ENCODE data around the gene MSANTD3.
"Not testable (repeated sequence)": the region's sequence is repeated elsewhere in the genome, so short reads cannot be mapped to it uniquely, and the experiment has no call there.

Gene MSANTD3, protein sequence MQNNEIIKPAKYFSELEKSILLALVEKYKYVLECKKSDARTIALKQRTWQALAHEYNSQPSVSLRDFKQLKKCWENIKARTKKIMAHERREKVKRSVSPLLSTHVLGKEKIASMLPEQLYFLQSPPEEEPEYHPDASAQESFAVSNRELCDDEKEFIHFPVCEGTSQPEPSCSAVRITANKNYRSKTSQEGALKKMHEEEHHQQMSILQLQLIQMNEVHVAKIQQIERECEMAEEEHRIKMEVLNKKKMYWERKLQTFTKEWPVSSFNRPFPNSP

DNA sequence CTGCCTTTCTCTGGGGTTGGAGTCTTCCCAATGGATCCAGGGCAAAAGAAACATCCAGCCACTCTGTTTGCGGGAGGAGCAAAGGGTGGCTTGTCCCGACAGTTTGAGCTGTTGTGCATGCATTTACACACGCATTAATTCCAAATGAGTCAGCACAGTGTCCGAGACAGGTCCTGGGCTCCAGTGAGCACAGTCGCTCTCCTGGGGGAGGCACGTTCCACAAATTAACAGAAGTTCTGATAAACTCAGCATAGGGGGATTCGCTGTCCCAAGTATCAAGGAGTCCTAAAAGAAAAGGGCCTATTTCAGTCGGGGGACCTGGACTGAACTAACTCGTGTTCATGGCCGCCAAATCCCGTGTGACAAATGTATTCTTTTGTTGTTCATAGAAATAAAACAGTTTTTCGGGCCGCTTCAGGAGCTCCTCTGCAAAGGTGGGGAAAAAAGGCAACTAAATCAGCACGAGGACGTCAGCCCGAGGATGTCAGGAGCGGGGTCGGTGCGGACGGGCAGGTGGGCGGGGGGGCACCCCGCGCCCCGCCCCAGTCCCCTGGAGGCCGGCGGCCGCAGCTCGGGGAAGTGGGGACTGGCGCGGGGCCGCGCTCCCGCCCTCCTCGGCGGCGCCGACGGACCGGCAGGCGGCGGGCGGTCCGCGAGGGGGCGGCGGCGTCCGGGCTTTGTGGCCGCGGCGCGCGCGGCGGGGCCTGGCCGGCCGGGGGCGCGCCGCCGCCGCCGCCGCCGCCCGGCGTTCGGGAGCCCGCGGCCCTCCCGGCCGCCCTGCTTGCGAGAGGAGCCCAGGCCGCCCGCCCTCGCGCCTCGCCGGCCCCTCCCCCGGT, at the start of gene MSANTD3:
TSS of gene MSANTD3 (plus strand) at position 614 of the 836 bp plus-strand sequence. CDS start 14,796 bp downstream, outside the sequence.
- in situ Hi-C loops (cut with MboI; ENCODE audit: low sequenced_read_pairs) = no loop called here

DNA sequence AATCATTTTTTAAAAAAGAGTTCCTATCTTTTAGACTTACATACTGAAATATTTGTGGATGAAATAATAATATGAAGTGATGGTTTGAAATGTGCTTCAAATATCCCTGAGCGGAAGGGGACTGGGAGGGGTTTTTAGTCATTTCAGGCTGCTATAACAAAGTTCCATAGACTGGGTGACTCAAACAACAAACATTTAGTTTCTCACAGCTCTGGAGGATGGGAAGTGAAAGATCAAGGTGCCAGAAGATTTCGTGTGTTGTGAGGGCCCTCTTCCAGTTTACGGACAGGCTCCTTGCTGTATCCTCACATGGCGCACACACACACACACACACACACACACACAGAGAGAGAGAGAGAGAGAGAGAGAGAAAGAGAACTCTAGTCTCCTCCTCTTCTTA, 47.1 kb upstream of the MSANTD3 start:
- in situ Hi-C loops (cut with MboI; ENCODE audit: low sequenced_read_pairs) = no loop called here

DNA sequence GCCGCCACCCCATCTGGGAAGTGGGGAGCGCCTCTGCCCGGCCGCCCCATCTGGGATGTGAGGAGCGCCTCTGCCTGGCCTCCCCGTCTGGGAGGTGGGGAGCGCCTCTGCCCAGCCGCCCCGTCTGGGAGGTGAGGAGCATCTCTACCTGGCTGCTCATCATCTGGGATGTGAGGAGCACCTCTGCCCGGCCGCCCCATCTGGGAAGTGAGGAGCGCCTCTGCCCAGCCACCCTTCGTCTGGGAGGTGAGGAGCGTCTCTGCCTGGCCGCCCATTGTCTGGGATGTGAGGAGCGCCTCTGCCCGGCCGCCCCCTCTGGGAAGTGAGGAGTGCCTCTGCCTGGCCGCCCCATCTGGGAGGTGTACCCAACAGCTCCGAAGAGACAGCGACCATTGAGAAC, 34.0 kb upstream of the MSANTD3 start:
- in situ Hi-C loops (cut with MboI; ENCODE audit: low sequenced_read_pairs) = not testable (repeated sequence)

DNA sequence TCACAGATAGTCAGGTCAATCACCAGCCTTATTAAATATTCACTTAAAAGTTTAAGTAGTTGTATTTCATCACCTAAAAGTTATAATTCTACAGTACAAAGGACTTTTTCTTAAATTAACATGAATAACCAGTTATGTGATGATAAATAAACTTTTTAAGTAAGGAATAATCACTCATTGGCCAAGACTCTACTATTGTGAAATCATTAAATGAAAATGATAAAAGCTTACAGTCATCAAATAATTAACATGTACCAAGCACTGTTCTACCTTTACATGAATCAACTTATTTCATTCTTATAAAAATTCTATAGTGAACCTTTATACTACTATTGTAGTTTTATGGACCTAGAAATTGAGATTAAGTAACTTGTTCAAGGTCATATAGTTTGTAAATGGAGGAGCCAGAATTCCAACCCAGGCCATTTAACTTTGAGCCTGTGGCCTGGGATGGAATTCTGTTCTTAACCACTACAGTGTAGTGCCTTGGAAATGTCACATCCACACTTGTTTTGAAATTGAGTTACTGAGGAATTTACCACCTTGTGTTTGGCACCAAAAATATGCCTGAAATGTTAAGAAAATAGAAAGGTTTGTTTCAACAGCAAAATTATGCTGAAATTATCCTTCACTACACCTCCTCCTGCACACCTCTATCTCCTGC, 32.8 kb upstream of the MSANTD3 start:
- in situ Hi-C loops (cut with MboI; ENCODE audit: low sequenced_read_pairs) = no loop called here

DNA sequence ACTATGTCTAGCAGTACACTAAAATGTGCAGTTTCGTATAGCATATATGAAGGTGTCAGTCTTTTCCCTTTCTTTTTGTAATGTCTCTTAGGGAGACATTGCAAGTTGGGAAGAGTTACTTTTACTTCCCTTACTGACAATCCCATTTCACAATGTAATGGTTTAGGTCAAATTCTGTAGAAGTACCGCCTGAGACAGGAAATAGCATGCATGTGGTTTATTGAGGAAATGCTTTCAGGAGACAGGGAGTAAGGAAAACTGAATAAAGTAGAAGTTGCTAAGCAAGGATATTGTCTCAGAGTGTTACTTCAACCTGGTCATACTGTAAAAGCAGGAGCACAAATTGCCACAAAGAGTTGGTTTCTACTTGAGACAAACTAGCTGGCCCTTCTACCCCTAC, 32.1 kb upstream of the MSANTD3 start:
- in situ Hi-C loops (cut with MboI; ENCODE audit: low sequenced_read_pairs) = no loop called here

DNA sequence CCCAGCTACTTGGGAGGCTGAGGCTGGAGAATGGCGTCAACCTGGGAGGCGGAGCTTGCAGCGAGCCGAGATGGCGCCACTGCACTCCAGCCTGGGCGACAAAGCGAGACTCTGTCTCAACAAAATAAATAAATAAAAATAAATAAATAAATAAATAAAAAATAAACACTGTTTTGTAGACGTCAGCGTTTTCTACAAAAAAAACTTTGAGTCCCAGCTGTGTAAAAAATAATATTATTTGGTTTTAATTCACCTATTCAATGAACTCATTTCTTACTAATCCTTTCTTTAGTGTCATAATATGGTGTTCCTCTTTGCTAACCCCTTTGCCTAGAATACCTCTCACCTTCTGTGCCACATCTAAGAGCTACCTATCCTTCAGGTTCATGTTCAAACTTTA, 30.2 kb upstream of the MSANTD3 start:
- in situ Hi-C loops (cut with MboI; ENCODE audit: low sequenced_read_pairs) = no loop called here

DNA sequence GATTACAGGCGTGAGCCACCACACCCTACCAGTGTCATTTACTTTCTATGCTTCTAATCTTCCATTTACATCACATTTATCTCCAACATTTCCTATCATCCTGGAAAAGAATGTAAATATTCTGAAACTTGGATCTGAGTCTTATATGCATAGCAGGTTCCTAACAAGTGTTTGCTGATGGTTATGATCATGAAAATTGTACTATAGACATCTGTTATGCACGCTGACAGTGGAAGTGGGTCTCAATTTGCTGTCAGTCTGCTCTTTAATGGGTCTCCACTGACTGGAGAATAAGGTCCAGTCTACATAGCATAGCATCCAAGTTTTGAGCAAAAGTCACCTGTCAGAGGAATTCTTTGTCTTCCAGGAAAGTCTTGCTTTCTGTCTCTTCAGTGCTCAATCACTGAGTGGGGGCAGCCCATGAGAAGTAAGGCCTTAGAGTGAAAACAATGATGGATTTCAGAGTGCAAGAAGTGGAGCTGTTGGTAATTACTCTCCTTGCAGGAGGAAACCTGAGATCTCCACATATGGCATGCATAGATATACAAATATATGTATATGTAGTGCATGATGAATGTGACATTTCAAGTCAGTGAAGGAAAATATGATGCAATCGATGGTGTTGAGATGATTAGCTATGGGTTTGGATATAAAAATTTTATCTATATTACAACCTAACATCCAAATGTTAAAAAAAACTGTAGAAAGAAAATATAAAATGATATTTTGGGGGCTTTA, 29.2 kb upstream of the MSANTD3 start:
- in situ Hi-C loops (cut with MboI; ENCODE audit: low sequenced_read_pairs) = no loop called here

DNA sequence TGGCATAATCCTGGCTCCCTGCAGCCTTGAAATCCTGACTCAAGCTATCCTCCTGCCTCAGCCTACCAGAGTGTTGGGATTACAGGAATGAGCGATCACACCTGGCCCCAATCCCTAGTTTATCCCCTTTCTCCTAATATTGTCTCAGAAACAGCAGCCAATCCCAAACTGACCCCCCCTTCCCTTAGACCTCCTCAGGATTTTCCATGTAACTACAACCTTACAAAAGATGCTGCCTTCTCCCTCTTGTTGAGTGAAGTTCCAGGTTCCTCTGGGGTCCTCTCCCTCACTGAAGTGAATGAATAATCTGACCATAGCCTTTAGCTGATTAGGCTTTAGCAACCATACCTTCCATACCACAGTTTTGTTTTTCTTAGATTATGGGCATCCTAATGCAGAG, 25.9 kb upstream of the MSANTD3 start:
- in situ Hi-C loops (cut with MboI; ENCODE audit: low sequenced_read_pairs) = no loop called here

DNA sequence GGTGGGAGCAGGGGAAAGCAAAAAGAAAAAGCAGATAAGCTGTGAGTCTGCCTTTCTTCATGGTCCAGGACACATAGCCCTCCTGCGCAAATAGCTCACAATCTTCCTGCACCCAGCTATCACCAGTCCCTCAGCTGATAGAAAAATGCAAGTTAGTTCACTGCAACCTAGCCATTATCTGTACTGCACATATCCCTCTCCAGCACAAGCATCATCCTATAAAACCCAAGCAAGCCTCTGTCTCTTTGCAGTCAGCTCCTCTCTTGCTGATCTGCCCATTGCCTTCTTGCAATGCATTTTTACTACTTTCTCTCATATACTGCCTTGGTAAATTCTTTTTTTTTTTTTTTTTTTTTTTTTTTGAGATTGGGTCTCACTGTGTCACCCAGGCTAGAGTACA, 20.0 kb upstream of the MSANTD3 start:
- in situ Hi-C loops (cut with MboI; ENCODE audit: low sequenced_read_pairs) = no loop called here

DNA sequence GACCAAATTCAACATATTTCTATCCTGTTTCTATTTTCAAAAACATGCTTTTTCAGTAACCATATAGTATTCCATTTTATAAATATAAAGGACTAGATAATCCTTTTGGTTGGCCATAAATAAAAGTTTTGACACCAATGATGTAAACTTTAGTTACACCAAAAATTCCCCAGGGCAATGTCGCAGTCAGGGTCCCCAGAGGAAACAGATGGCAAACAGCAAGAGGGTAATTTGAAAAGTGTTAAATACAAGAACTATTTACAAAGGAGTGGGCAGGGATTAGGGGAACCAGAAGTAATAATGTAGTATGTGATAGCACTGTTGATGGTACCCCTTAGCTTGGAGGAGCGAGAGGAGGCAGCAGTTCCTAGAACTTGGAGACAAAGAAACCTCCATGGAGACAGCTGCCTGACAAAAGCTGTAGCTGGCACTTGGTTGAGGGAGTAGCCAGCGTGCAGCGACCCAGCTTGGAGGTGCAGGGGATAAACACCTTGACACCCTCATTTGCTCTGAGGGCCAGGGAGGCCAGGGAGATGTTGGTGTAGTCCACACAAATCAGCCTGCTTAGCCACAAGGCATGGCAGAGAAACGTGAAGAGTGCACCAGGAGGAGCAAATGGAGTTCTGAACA, 18.3 kb upstream of the MSANTD3 start:
- in situ Hi-C loops (cut with MboI; ENCODE audit: low sequenced_read_pairs) = no loop called here

DNA sequence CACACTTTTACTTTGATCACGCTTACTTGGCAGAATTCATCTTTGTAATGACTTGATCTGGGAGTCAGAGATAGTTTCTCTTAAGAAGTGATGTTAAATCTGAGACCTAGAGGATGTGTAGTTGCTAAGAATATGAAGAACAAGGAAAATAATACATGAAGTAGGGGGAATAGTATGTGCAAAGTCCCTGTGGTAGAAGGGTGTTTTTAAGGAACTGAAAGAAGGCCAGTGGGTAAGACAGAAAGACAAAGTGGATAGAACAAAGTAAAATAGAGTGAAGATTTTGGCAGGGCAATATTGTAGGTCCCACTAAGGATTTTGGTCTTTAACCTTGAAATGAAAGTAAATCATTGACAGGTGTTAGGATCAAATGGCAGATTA, 17.8 kb upstream of the MSANTD3 start:
- in situ Hi-C loops (cut with MboI; ENCODE audit: low sequenced_read_pairs) = no loop called here

DNA sequence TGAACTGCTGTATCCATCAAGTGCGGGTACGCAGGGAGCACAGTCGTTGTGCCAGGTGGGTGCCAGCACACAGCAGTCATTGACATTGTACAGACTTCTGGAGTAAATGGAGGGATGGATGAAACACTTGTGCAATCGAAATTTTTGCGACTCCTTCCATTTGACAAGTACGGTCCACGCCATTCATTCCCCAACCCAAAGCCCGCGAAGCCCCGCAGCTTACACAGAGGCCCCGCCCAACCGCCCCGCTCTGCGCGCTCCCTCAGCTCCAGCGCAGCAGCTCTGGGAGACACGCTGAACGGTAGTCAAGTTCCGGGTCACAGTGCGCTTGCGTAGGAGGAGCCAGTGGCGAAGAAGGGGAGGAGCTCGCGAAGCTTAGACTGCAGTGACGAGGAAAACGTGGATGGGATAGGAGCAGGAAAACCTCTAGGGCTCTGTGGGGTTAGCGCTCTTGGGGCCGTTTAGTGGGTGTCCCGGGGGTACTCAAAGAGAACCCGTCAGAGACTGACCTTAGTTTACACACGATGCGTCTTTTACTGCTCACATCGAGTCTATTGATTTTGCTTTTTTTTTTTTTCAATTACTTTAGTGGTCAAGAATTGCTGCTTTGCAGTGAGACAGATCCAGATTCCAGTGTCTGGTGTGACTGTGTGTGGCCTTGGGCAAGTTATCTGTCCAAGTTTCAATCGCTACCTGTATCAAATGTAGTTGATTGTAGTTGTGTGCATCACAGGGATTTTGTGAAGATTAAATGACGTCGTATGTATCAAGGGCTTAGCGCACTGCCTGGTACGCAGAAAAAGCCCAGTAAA, 15.3 kb upstream of the MSANTD3 start:
- in situ Hi-C loops (cut with MboI; ENCODE audit: low sequenced_read_pairs) = no loop called here

DNA sequence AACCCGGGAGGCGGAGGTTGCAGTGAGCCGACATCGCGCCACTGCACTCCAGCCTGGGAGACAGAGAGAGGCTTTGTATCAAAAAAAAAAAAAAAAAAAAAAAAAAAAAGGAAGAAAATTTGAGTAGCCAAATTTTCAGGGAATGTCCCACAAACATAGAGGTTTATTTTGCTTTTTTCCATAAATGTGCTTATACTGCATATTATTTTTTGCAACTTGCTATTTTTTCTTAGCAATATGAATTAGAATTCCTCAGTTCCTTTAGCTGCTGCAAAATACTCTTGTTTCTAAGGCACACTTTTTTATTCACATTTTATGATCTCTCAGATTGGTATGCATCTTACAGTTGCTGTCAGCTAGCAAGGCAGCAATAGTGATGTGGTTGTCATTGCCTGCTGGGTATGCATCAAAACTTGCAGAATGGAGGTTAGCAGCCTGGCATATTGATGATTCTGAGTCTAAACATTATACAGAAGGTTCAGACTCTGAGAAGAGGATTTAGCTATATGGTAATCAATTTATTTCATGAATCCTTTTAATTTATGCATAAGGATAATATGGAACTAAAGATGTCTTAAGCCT, 13.0 kb upstream of the MSANTD3 start:
- in situ Hi-C loops (cut with MboI; ENCODE audit: low sequenced_read_pairs) = no loop called here

DNA sequence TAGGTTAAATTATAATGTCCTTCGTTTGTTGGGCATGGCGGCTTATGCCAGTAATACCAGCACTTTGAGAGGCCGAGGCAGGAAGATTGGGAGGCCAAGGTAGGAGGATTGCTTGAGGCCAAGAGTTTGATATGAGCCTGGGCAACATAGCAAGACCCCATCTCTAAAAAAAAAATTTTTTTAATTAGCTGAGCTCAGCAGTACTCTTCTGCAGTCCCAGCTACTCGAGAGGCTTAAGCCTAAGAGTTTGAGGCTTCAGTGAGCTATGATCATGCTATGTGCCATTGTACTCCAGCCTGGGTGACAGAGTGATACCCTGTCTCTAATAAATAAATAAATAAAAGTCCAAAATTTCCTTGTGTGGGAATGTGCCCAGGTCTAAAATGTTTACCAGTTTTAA, 9.1 kb upstream of the MSANTD3 start:
- in situ Hi-C loops (cut with MboI; ENCODE audit: low sequenced_read_pairs) = no loop called here

DNA sequence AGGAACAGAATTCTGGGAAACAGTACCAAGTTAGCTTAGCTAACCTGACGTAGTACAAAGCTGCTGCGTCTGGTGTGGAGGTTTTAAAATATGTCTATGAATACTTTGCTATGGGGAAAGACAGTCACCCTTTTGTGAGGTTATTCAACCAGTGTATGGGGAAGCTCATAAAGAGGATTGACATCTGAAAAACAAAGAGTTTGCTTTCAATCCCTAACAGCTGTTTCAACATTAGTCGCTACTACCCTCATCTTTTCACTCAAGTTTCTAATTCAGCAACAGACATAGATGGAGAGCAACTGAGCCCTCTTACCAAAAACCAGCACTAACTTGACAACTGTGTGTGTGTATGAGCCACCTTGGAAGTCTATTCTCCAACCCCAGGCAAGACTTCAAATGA, 7.8 kb upstream of the MSANTD3 start:
- in situ Hi-C loops (cut with MboI; ENCODE audit: low sequenced_read_pairs) = no loop called here

DNA sequence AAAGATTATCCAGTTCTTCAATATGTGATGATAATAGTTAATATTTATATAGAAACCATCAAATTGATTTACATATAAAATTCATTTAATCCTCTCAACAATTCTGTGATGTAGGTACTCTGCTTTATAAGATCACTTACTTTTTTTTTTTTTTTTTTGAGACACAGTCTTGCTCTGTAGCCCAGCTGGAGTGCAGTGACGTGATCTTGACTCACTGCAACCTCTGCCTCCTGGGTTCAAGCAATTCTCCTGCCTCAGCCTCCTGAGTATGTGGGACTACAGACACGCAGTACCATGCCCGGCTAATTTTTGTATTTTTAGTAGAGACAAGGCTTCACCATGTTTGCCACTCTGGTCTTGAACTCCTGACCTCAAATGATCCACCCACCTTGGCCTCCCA, 5.8 kb upstream of the MSANTD3 start:
- in situ Hi-C loops (cut with MboI; ENCODE audit: low sequenced_read_pairs) = not testable (repeated sequence)

DNA sequence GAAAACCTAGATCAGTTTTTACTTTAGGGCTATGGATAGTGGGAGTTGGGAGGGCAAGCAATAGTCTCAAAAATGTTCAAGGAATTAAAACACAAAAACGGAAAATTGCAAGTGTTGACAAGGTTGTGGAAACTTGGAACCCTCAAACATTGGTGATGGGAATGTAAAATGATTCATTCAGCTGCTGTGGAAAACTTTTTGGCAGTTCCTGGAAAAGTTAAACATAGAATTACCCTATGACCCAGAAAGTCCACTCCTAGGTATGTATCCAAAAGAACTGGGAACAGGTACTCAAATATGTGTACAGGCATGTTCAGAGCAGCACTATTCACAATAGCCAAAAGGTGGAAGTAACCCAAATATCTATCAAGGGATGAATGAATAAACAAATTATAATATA, 1.2 kb upstream of the MSANTD3 start:
- in situ Hi-C loops (cut with MboI; ENCODE audit: low sequenced_read_pairs) = no loop called here

DNA sequence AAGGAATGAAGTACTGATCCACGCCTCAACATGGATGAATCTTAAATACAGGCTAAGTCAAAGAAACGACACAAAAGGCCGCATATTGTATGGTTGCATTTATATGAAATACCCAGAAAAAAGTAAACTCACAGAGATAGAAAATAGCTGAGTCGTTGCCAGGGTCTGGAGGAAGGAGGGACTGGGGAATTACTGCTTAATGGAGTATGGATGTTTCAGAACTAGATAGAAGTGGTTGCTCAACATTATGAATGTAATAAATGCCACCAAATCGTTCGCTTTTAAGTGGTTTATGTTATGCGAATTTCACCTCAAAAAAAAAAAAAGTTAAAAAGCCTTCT, 784 bp upstream of the MSANTD3 start:
- in situ Hi-C loops (cut with MboI; ENCODE audit: low sequenced_read_pairs) = no loop called here

DNA sequence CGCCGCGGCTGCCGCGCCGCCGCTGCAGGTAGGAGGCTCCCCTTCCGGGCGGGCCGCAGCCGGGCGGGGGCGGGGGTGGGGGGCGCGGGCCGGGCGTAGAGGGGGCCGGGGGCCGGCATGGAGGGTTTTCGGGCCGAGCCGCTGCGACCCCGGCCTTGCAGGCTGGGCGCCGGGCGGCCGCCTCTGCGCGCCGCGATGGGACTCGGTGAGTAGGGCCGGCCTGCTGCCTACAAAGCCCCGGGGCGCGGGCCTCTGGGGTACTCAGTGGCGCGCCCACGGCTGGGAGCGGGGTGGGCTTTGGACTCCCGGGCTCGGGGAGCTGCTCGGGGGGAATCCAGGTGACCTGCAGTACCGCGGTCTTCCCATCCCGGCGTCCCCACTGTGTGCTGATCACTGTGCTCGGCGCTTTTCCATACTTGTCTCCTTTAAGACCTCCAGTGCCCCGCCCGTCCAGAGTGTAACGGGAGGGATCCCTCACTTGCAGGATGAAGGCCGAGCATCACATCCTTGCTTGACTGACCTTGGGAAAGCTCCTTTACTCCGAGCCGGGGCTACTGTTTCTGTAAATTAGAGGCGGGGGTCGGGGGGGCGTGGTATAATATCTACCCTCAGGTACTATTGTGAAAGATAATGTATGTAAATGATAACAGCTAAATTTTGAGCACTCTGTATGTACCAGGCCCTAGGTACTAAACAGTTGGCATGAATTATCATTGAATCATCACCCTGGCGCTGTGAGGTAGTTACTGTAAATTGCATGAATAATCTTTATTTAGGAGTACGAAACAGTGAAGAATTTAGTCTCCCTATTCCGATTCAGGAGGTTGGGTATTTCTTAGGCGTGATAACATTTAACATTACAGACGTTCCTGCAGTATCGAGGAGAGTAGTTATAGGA, 672 bp downstream of the MSANTD3 start:
- in situ Hi-C loops (cut with MboI; ENCODE audit: low sequenced_read_pairs) = no loop called here
